ENCODE results near the gene ASCC1. TPM values are rescaled to one million over a fixed set of nuclear protein-coding genes. Genes with fewer than 3 reads are reported as not detected.

The ASCC1 gene
- total RNA-seq, 1 donor from 2014 or later: 27.9 TPM

GRCh38 chr10:72086466-72087391, 129.3 kb downstream of the ASCC1 start:
- DNase-seq (ENCODE audit: low spot score): no peak

GRCh38 chr10:72085864-72086465, 130.1 kb downstream of the ASCC1 start:
- DNase-seq (ENCODE audit: low spot score): no peak
- no peak for ATAC-seq

More at GRCh38 chr10:72086466-72087391, 129.3 kb downstream of the ASCC1 start:
- ATAC-seq: peak; percentile 14

GRCh38 chr10:72085166-72085565, 130.9 kb downstream of the ASCC1 start:
- DNase-seq (ENCODE audit: low spot score) (no peak), ATAC-seq (no peak)

- ATAC-seq: no peak
- DNase-seq (ENCODE audit: low spot score): no peak
Measured at GRCh38 chr10:72083790-72084459, 132.2 kb downstream of the ASCC1 start.

- DNase-seq (ENCODE audit: low spot score): no peak
- ATAC-seq: no peak
Measured at GRCh38 chr10:72082856-72083789, 133.0 kb downstream of the ASCC1 start.

- DNase-seq (ENCODE audit: low spot score): no peak
- no peak for ATAC-seq
Measured at GRCh38 chr10:72081772-72082590, 134.1 kb downstream of the ASCC1 start.

- DNase-seq (ENCODE audit: low spot score) (no peak), ATAC-seq (no peak)
Measured at GRCh38 chr10:72081210-72081609, 134.9 kb downstream of the ASCC1 start.

GRCh38 chr10:72080042-72080975, 135.8 kb downstream of the ASCC1 start:
- no peak for ATAC-seq
- no peak for DNase-seq (ENCODE audit: low spot score)

- ATAC-seq (no peak), DNase-seq (ENCODE audit: low spot score) (no peak)
Measured at GRCh38 chr10:72079356-72079755, 136.7 kb downstream of the ASCC1 start.

- no peak for DNase-seq (ENCODE audit: low spot score)
- ATAC-seq: no peak
Measured at GRCh38 chr10:72077275-72077990, 138.6 kb downstream of the ASCC1 start.

- ATAC-seq: no peak
- DNase-seq (ENCODE audit: low spot score): no peak
Measured at GRCh38 chr10:72076756-72077155, 139.3 kb downstream of the ASCC1 start.

- DNase-seq (ENCODE audit: low spot score): no peak
Measured at GRCh38 chr10:72075376-72076115, 140.5 kb downstream of the ASCC1 start.

GRCh38 chr10:72074574-72075375, 141.3 kb downstream of the ASCC1 start:
- no peak for ATAC-seq
- DNase-seq (ENCODE audit: low spot score): no peak

More at GRCh38 chr10:72075376-72076115, 140.5 kb downstream of the ASCC1 start:
- no peak for ATAC-seq

- no peak for ATAC-seq
- no peak for DNase-seq (ENCODE audit: low spot score)
Measured at GRCh38 chr10:72073708-72074573, 142.1 kb downstream of the ASCC1 start.

GRCh38 chr10:72072639-72073038, 143.4 kb downstream of the ASCC1 start:
- no peak for DNase-seq (ENCODE audit: low spot score)

More at GRCh38 chr10:72072639-72073038, 143.4 kb downstream of the ASCC1 start:
- no peak for ATAC-seq
